EL (cell line): ENCODE data around the gene STXBP1.
A peak's percentile ranks its signal among the peaks of the same experiment; 100 is the strongest.

Experiments used
- DNase-seq: peaks from one replicate; pipeline ENCODE4 v3.0.0-alpha.2; 2016

Gene STXBP1

DNA sequence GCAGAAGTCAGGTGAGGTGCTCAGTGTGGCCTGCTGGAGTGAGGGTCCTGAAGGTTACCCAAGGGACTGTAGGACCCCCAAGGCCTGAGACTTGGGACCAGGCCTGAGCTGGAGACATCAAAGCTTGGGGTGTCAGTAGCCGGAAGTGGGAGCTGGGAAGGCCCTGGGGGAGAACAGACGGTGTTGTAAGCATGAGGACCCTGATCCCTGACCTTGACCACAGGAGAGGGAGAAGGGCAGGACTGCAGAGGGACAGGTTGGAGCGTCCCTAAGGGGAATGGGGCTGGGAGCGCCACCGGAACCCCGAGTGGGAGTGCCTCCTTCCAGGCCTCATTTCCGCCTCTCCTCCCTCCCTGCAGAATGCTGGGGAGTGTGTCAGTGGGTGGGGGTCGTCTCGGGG, 104.3 kb downstream of the STXBP1 start:
- no peak for DNase-seq

DNA sequence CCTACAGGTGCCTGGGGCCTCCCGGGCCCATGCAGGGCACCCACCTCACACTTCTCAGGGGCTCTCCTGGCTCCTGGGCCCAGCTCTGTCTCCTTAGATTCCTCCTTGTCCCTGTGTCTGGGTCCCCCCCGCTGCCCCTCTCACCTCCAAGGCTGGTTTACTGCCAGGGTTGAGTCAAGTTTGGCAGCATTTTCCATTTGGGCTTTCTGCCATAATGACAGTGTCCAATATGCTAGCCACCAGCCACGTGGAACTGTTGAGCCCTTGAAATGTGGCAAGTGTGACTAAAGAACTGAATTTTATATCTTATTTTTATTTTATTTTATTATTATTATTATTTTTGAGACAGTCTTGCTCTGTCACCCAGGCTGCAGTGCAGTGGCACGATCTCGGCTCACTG, 105.7 kb downstream of the STXBP1 start:
- no peak for DNase-seq

DNA sequence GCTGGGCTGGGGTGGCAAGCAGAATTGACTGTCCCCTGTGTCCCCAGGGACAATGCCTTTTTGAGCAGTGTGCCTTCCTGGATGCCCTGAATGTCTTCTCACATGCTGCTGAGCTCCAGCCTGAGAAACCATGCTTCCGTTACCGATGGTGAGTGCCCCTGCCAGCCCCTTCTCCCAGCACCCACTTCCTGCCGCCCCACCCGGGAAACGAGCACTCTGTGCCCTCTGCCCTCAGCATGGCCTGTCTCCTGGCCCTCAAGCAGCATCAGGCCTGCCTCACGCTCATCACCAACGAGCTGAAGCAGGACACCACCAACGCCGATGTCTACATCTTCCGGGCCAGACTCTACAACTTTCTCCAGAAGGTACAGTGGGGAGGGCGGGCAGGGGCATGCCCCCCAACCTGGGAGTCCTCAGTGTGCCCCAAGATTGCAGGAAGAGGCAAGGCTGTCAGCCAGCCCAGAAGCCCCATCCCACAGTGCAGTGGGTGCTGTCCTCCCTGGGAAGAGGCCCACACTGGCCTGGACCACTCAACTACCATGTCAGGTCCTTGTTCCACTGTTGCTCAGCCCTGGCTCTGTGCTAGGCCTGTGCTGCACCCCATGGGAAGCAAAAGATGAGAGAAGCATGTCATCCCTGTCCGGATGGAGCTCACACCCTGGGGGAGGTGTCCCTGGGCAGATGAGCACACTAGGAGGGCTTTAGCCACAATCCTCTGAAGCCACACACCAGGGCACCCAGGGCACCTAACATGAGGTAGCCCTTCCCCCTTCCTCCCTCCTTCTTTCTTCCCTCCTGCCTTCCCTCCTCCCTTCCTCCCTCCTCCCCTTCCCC, 108.2 kb downstream of the STXBP1 start:
- DNase-seq, result no peak

DNA sequence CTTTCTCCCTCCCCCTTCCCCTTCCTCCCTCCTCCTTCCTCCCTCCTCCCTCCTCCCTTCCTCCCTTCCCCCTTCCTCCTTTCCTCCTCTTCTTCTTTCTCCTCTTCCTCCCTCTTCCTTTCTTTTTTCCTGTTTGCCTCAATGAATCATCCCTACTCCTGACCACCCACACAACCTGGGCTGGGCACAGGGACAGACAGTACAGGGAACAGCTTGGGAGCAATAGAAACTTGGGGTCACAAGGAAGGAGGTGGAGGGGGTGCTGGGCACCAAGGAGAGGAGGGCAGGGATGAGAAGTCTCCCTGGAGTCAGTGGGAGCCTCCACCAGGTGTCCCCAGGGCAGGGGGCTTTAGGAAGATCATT, 108.8 kb downstream of the STXBP1 start:
- no peak for DNase-seq

DNA sequence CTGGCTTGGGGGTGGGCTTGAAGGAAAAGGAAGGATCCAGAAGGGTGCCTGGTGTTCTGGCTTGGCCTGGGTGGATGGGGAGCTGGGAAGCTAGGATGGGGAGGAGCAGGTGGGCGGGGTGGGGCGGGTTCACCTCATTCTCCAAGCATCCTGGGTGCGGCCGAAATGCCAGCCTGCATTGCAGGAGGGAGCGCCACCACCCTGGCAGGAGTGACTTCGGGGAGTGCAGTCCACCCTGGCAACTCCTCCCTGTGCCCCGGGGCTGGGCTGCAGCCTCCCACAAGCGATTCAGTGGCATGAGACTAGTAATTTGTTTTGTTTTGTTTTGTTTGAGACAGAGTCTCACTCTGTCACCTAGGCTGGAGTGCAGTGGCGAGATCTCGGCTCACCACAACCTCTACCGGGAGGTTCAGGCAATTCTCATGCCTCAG, 109.3 kb downstream of the STXBP1 start:
- DNase-seq, result no peak

DNA sequence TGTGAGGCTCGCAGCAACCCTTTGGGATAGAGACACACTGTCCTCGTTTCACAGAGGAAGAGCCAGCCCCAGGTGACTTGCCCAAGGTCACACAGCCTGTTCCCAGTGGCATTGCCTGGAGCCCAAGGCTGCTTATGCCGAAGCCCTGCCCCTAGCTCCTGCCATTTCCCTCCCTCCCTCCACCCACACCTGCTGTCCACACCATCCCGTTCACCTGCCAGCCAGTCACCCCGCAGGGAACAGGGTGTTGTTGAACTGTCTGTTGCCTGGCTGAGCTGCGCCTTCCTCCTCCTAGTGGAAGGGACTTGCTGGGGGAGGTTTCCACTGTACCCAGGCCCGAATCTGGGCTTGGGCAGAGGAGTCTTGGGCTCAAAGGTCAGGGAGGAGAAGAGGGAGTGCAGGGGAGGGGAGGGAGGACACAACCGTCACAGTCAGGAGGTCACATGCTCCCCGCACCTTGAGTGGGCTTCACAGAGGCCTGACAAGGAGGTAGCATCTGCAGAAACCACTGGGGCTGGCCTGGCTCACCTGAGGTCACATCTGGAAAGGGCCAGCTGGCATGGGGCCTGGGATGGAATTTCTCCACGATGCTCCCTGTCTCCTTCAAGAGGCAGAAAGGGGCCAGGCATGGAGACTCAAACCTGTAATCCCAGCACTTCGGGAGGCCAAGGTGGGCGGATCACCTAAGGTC, 110.1 kb downstream of the STXBP1 start:
- no peak for DNase-seq

DNA sequence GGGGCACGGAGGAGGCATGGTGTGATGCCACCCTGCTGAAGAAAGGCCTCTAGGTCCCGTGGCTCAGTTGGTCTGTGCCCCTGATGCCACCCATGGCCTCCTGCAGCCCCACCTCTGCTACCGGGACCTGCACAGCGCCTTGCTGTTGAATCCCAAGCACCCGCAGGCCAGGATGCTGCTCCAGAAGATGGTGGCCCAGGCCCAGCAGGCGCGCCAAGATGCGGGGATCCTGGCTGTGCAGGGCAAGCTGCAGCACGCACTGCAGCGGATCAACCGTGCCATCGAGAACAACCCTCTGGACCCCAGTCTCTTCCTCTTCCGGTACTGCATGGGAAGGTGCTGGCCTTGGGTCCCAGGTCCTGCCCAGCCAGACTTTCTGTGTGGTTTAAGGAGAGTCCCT, 110.9 kb downstream of the STXBP1 start:
- DNase-seq, result no peak

DNA sequence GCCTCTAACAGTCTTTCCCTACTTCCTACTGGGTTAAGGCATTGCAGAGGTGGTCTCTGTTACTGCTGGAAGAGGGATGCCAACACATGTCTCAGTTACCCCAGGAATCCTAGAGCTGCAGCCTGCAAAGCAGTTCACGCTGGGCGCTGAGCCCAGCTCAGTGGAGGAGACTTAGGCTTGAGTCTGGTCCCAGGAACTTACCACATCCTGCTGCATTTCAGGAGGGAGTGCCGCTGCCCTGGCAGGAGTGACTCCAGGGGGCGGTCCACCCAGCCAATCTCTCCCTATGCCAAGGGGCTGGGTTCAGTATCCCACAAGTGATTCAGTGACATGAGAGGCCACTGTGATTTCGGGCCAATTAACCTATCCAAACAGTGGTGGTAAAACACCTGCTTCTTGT, 111.4 kb downstream of the STXBP1 start:
- peak; percentile 77 for DNase-seq

DNA sequence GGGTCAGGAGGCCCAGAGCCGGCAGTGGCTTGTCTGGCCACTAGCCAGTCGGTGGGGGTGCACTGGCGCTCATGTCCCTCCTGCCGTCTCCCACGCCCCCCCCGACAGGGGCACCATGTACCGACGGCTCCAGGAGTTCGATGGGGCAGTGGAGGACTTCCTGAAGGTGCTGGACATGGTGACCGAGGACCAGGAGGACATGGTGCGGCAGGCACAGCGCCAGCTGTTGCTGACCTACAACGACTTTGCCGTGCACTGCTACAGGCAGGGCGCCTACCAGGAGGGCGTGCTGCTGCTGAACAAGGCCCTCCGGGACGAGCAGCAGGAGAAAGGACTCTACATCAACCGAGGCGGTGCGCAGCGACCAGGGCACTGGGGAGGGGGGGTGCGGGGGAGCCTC, 111.9 kb downstream of the STXBP1 start:
- no peak for DNase-seq

DNA sequence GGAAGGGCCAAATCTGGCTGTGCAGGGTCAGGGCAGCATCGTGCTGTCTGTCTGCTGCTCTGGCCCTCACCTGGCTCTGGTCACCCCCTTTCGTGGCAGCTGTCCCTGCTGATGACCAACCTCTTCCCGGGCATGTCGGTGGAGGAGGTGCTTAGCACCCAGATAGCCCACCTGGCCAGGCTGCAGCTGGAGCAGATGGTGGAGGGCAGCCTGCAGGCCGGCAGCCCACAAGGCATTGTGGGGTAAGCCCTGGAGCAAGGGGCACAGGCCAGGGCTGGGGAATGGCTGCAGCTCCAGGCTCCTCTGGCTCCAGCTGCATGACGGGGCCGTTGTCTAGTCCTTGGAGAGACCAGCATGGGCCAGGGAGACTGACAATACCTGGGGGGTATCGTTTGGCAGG, 114.8 kb downstream of the STXBP1 start:
- DNase-seq, result no peak

DNA sequence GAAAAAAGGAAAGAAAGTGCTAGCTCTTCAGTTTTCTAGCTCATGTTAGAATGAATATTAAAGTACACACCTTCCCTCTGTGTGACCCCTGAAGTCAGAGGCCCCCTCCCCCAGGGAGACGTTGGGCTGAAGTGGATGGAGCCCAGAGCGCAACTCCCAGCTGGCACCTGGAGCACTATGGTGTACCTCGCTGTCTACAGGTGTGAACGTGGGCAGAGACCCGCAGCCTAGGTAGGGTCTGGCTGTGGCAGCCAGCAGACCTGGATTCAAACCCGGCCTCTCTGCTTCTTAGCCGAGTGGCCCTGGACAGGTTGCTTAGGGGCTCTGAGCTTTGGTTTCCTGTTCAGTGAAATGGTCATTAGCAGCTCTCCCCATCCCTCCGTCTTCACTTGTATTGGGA, 116.7 kb downstream of the STXBP1 start:
- DNase-seq, result no peak

DNA sequence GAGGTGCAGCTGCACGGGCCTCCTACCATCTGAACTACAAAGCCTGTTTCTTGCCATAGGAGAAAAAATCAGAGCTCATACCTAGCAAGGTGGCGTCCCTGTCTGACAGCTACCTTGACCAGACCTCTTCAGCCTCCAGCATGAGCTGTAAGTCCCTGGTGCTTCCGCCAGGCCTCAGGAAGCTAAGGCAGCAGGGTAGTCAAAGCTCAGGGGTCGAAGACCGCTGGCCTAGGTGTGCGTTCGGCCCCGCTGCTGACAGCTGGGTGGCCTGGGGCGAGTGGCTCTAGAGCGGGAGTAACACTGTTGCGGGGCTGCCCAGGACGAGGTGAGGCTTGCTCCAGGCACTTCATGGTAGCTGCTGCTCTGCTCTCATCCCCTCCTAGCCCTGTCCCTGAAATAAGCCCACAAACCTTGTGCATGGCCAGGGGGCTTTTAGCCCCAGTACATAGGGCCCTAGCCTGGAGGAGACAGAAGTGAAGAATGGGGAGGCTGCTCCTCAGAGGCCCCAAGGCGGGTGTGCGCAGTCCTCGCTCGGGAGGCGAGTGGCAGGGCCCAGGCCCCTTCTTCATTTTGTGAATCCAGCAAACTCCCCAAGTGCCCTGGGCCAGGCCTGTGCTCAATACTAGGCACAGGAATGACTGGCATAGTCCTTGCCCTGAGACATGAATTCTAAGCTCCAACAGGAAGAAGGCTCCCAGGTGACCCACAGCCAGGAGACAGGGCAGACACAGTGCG, 117.6 kb downstream of the STXBP1 start:
- DNase-seq, result no peak

DNA sequence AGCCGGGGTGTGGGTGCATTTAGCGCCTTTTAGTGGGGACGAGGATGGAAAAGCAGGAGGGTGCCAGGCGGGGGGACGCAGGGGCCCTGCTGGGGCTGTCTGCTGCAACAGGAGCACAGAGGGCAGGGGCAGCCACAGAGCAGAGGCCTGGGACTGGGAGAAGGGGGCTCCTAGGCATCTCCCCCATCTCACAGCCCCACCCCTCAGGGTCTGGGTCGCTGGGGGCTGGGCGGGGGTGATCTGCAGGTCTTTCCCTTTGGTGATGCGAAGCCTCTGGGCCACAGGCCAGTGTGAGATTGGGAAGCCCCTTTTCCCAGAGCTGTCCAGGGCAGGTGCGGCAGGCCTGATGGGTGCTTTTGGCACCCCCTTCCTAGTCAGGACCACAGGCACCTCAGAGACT, 118.2 kb downstream of the STXBP1 start:
- DNase-seq, result no peak

DNA sequence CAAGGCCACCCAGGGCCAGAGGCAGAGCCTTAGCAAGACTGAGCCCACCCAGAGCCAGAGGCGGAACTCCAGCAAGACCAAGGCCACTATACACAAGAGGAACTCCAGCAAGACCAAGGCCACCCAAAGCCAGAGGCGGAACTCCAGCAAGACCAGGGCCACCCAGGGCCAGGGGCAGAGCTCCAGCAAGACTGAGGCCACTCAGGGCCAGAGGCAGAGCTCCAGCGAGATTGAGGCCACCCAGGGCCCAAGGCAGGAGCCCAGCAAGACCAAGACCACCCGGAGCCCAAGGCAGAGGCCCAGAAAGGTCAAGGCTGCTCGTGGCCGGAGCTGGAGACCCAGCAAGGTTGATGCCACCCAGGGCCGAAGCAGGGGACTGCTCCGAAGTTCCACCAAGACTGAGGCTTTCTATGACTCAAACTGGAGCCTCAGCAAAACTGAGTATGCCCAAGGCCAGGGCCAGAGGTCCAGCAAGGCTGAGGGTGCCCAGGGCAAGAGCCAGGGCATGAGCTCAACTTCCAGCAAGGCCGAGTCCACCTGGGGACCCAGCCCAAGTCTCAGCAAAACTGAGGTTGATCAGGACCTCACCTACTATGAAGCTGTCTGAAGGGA, 118.8 kb downstream of the STXBP1 start:
- DNase-seq, result no peak

DNA sequence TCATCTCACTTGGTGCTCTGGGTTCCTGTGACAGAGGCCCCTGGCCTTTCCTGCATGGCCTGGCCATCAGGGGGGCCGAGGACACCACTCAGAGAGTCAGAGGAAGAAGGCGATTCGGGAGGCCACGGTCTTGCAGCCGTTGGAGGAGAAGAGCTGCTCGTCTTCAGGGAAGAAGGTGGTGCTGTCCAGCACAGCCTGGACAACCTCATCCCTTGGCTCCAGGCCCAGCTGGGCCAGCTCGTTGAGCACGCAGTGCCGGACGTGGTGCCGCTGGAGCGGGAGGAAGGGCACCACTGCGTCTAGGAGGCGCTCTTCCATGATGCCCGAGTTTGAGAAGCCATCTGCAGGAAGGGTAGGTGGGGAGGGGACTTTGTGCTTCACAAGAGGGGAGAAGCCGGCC, 119.9 kb downstream of the STXBP1 start:
- no peak for DNase-seq

DNA sequence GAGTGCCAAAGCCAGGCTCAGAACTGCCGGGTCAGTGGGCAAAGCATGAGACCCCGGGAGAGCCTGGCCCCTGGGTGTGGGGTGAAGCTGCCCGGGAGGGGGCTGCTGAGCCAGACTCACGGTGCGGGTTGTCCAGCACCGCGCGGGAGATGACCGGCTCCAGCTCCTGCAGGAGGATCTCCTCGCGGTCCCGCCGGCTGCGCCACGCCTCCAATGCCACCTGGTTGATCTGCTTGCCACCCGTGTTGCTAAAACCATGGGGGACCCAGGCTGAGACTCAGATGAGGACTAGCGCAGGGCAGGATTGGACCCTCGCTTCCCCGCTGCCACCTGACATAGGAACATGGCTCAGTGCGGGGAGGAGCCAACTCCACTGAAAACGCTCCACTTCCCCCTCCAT, 120.4 kb downstream of the STXBP1 start:
- DNase-seq, result no peak

DNA sequence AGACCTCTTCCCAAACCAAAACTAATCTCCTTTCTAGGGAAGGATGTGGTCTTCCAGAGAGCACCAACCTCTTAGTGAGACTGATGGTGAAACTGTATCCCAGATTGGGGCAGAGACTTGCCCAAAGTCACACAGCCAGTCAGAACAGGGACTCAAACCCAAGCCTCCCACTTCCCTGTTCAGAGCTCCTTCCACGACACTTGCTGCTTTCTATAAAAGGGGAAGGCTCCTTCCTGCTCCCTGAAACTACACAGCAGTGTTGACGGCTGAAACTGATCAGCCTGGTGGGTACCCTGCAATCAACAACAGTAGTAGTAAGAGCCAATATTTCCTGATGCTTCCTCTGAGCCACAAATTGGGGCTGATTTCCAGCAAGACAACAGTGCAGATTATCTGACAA, 121.5 kb downstream of the STXBP1 start:
- no peak for DNase-seq

DNA sequence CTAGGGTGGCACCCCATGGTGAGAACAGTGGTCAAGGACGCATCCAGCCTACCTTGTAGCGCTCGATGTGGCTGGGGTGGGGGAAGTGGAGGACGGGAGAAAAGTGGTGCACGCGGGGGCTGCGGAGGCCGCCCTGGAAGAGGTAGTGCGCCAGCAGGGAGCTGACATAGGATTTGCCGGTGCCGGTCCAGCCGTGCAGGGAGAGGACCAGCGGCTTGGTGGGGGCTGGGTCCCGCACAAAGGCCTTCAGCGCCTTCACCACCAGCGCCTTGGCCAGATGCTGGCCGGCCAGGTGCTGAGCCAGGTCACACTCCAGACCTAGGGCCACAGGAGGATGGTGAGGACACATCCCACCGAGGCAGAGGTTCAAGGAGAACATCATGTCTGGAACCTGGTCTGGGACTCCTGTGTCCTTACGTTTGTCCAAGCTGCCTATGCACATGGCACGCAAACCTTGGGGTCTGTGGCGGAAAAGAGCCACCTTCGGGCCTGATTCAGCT, 122.2 kb downstream of the STXBP1 start:
- no peak for DNase-seq

DNA sequence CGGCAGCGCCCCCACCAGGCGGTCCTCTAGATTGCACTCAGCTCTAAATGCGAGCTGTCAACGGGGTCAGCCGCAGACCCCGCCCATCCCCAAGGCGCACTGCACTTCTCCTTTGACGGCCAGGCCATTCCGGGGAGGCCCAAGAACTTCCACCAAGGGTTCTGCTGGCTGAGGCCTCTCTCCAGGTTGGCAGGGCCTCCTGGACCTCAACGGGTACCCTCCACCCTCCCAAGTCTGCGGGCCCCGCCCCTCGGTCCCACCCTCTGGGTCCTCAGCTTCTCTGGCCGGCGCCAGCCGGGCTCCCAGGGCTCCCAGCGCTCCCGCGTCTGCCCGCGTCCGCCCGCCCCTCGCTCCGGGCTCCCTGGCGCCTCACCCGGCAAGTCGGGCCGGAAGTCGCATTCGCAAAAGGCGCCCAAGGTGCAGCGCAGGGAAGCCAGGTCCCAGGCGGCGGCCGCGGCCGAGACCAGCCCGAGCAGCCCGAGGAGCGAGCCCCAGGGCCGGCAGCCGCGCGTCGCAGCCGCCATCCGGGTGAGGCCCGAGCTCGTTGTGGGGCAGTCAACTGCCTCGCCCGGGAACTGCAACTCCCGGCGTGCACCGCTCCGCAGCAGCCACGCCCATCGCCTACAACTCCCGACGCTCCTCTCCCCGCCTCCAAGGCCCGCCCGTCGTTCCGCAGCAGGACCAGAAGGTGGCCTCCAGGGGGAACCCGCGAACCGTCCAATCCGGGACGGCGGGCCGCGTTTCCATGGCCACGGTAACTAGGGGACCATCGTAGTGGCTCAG, 122.9 kb downstream of the STXBP1 start, which contains the start of gene TOR2A:
TSS of gene TOR2A (minus strand) at position 548 of the 783 bp plus-strand sequence. CDS start at position 524, 24 bp downstream.
- DNase-seq, result peak; percentile 96

DNA sequence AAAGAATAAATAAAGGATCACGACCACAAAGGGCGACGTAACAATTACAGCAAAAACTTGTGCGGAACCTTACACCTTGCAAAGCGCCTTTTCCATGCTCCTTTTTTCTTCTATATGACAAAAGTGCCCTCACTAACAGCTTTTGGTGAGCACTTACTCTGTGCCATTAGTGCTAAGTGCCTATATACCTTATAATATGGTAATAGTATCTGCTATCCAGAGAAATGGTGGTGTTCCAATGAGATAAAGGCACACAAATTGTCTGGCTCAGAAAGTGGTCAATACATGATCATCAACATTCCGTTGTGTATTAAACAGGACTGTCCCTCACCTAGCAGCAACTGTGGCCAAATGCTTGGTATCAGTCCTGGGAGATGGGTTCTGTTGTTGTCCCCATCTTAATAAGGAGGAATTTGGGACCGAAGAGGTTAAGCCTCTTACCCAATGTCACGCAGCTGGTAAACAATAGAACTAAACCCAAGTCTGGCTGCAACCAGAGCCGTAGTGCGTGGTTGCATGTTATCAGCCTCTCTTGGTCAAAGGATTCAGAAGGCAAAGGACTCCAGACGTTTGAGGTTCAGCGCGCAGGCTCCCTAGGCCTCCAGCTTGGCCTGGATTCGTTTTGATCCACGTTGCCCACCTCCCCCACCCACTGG, 123.6 kb downstream of the STXBP1 start:
- DNase-seq, result no peak

DNA sequence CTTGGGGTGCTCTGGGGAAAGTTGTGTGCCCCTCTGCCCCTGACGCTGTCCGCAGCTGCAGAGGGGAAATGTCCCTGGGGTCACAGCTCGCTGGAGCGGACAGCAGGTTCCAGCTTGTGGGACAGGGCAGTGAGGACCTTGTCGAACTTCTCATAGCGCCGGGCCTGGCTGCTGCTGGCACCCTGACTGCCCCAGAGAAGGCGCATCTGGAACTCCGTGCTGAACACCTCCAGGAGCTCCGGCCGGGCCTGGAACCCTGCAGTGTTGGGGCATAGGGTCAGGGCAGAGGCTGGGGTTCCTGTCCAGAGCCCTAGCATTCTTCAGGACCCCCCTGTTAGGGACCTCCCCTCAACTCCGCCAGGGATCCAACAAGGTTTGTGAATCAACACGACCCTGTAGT, 126.6 kb downstream of the STXBP1 start:
- no peak for DNase-seq
